Measurements from ENCODE around the gene MCU. TPM values are rescaled to one million over a fixed set of nuclear protein-coding genes. Genes with fewer than 3 reads are reported as not detected.
A peak's percentile ranks its signal among the peaks of the same experiment; 100 is the strongest.

The MCU gene
- total and polyA plus RNA-seq, 9 donors = 81.9 to 135 (median 113) TPM

DNA sequence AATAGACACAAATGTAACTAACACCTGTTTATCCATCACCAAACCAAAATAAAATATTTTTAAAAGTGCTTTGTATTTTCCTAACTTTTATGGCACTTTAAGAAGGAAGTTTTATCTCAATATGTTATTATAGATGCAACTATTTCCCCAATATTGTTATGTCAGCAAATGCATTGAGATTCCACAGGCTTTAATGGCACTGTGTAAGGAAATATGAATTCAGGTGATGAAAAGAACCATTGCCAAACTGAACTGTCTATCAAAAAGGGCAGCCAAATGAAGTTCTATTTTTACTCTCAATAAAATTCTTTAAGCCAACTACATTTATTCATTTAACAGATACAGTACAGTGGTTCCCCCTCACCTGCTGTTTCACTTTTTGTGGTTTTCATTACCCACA, 134.4 kb downstream of the MCU start:
- DNase-seq = peak; percentile 43
- Histone ChIP-seq H3K36me3 (ENCODE audit: control insufficient read depth, insufficient read depth, low read length) (no peaks in the 10 kb centered on the region), H3K4me3 (ENCODE audit: low read length) (no peak overlapping the region), H3K27ac (ENCODE audit: low read length) (no peak overlapping the region), H3K9me3 (replicated peaks; ENCODE audit: control insufficient read depth, low read depth, low read length) (peaks cover 5% of the 10 kb centered on the region), H3K4me1 (ENCODE audit: control insufficient read depth, insufficient read depth, low read length) (peaks cover 3% of the 10 kb centered on the region), H3K27me3 (ENCODE audit: control insufficient read depth, insufficient read depth, low read length) (no peaks in the 10 kb centered on the region)

DNA sequence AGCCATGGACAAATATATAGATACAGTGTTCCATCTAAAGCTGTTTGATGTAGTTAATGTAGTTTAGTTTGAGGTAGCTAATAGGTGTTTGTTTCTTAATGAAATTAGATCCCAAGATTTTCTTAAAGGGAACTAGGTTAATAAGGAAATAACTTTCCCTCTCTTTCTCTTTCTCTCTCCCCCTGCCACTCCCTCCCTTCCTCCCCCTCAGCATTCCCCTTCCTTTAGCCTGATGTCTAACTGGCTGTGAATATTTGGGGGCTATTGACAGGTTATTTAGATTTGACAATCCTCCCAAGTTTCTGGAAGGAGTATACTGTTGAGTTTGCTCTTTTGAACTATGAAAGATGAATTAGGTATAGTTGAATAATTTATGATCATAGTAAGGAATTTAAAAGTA, 136.4 kb downstream of the MCU start:
- no peaks in the 10 kb centered on the region for H3K36me3 ChIP-seq (ENCODE audit: control insufficient read depth, insufficient read depth, low read length)
- no peaks in the 10 kb centered on the region for H3K9me3 ChIP-seq (replicated peaks; ENCODE audit: control insufficient read depth, low read depth, low read length)
- no peak overlapping the region for H3K27ac ChIP-seq (ENCODE audit: low read length)
- no peaks in the 10 kb centered on the region for H3K27me3 ChIP-seq (ENCODE audit: control insufficient read depth, insufficient read depth, low read length)
- no peak overlapping the region for H3K4me3 ChIP-seq (ENCODE audit: low read length)
- no peak for DNase-seq
- peaks cover 3% of the 10 kb centered on the region for H3K4me1 ChIP-seq (ENCODE audit: control insufficient read depth, insufficient read depth, low read length)

DNA sequence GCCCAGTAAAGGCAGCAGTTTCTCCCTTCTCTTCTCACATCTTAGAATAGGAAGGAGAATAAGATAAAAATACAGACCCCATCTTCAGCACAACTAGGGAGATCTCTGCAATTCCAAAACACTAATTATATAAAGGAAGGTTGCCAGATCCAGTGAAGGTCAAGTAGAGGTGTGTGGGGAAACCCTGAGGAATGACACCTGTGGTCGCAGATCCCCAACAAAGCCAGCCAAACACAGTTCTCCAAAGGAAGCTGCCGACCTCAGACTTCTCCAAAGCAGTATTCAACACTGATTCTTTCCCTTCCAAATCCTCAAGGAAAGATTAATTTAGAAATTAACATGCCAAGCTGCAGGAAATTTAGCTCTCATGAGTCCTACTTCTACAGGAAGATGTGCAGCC, 138.7 kb downstream of the MCU start:
- Histone ChIP-seq H3K36me3 (ENCODE audit: control insufficient read depth, insufficient read depth, low read length) (peaks cover 4% of the 10 kb centered on the region), H3K4me1 (ENCODE audit: control insufficient read depth, insufficient read depth, low read length) (peaks cover 3% of the 10 kb centered on the region), H3K27me3 (ENCODE audit: control insufficient read depth, insufficient read depth, low read length) (no peaks in the 10 kb centered on the region), H3K4me3 (ENCODE audit: low read length) (no peak overlapping the region), H3K27ac (ENCODE audit: low read length) (no peak overlapping the region), H3K9me3 (replicated peaks; ENCODE audit: control insufficient read depth, low read depth, low read length) (no peaks in the 10 kb centered on the region)
- DNase-seq = peak; percentile 25
- WGBS (ENCODE audit: insufficient coverage) = no CpG with 5 or more reads among the region's 2 CpGs

DNA sequence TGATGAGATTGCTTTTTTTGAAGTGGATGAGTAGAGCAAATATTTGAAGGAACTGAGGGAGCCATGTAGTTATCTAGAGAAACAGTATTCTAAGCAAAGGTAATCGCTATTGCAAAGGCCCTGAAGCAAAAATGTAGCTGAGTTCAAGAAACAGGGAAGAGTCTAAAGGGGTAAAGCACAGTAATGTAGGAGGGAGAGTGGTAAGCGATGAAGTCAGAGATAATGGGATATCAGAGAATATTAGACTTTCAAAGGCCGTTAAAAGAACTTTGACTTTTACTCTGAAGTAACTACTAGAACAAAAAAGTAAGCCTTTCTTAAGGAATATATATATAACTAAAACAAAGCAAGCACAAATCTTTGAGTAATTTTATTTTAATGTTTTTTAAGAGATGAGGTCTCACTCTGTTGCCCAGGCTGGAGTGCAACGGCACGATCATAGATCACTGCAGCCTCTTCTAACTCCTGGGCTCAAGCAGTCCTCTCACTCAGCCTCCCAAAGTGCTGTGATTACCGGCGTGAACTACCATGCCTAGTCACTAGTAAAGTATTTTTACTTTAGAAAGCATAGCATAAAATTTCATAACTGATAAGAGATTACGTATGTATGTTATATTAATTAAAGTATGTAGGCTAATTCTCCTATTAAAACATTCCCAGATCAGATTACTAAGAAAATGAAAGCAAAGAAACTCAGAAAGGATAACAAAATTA, 139.9 kb downstream of the MCU start:
- Histone ChIP-seq H3K27me3 (ENCODE audit: control insufficient read depth, insufficient read depth, low read length) (no peaks in the 10 kb centered on the region), H3K9me3 (replicated peaks; ENCODE audit: control insufficient read depth, low read depth, low read length) (no peaks in the 10 kb centered on the region), H3K36me3 (ENCODE audit: control insufficient read depth, insufficient read depth, low read length) (peaks cover 7% of the 10 kb centered on the region), H3K27ac (ENCODE audit: low read length) (no peak overlapping the region), H3K4me1 (ENCODE audit: control insufficient read depth, insufficient read depth, low read length) (peaks cover 3% of the 10 kb centered on the region), H3K4me3 (ENCODE audit: low read length) (no peak overlapping the region)
- no peak for DNase-seq
- 100% methylated on average over 1 of the region's 8 CpGs for WGBS (ENCODE audit: insufficient coverage)

DNA sequence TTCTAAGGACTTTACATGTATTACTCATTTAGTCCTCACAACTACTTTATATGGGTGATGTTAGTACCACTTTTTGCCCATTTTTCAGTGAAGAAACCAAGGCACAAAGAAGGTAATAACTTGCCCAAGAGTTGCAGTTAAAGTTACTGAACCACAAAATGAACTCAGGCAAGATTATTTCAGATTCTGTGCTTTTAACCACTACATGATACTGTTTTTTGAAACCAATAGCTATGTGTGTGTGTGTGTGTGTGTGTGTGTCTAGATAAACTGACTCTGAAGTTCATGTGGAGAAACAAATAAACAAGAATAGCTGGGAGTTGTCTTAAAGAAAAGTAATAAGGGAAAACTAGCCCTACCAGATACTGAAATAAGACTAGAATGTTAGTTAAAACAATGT, 140.8 kb downstream of the MCU start:
- H3K27ac ChIP-seq (ENCODE audit: low read length) = no peak overlapping the region
- H3K9me3 ChIP-seq (replicated peaks; ENCODE audit: control insufficient read depth, low read depth, low read length) = no peaks in the 10 kb centered on the region
- H3K36me3 ChIP-seq (ENCODE audit: control insufficient read depth, insufficient read depth, low read length) = peaks cover 7% of the 10 kb centered on the region
- H3K27me3 ChIP-seq (ENCODE audit: control insufficient read depth, insufficient read depth, low read length) = no peaks in the 10 kb centered on the region
- H3K4me1 ChIP-seq (ENCODE audit: control insufficient read depth, insufficient read depth, low read length) = peaks cover 3% of the 10 kb centered on the region
- no peak for DNase-seq
- H3K4me3 ChIP-seq (ENCODE audit: low read length) = no peak overlapping the region

DNA sequence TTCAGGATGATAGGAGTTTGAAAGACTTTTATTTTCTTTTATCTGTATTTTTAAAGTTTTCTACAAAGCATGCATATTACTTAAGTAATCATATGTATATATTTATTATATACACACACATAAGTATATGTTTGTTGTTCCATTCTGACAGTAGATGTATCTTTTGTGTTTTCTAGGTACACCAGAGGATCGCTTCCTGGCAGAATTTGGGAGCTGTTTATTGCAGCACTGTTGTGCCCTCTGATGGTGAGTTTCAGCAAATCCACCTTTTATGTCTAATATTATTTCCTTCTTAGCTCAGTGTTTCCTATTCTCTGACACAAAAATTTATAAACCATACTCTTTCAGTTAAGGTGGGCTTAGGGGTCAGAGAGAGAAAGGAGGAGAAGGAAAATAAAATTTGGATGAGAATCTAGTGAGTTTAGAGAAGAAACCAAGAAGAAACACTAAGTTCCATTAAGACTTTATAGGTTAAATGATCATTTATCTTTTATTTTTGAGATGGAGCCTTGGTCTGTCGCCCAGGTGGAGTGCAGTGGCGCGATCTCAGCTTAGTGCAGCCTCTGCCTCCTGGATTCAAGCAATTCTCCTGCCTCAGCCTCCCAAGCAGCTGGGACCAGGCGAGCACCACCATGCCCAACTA, 142.4 kb downstream of the MCU start:
- no CpG with 5 or more reads among the region's 5 CpGs for WGBS (ENCODE audit: insufficient coverage)
- no peak overlapping the region for H3K27ac ChIP-seq (ENCODE audit: low read length)
- H3K36me3 ChIP-seq (ENCODE audit: control insufficient read depth, insufficient read depth, low read length) = peaks cover 7% of the 10 kb centered on the region
- H3K9me3 ChIP-seq (replicated peaks; ENCODE audit: control insufficient read depth, low read depth, low read length) = no peaks in the 10 kb centered on the region
- H3K4me3 ChIP-seq (ENCODE audit: low read length) = no peak overlapping the region
- H3K27me3 ChIP-seq (ENCODE audit: control insufficient read depth, insufficient read depth, low read length) = no peaks in the 10 kb centered on the region
- DNase-seq = peak; percentile 88
- peaks cover 3% of the 10 kb centered on the region for H3K4me1 ChIP-seq (ENCODE audit: control insufficient read depth, insufficient read depth, low read length)

DNA sequence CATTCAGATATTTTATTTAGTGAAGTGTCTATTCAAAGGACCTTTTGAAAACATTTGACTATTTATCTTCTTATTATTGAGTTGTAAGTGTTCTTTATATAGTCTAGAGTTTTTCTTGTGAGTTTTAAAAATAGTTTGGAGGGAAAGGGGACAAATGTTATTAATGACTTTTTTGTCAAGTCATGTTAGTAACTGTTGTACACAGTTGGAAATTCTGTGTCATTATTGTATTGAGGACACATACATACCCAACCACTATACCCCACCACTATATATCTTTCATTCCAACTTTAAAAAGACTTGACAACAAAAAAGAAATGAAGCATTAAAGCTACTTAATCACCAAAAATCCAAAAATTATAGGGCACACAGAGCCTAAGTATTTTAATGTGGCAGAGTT, 148.4 kb downstream of the MCU start:
- H3K27ac ChIP-seq (ENCODE audit: low read length) = no peak overlapping the region
- no peak overlapping the region for H3K4me3 ChIP-seq (ENCODE audit: low read length)
- peaks cover 3% of the 10 kb centered on the region for H3K36me3 ChIP-seq (ENCODE audit: control insufficient read depth, insufficient read depth, low read length)
- H3K9me3 ChIP-seq (replicated peaks; ENCODE audit: control insufficient read depth, low read depth, low read length) = no peaks in the 10 kb centered on the region
- H3K27me3 ChIP-seq (ENCODE audit: control insufficient read depth, insufficient read depth, low read length) = no peaks in the 10 kb centered on the region
- DNase-seq = no peak
- H3K4me1 ChIP-seq (ENCODE audit: control insufficient read depth, insufficient read depth, low read length) = no peaks in the 10 kb centered on the region

DNA sequence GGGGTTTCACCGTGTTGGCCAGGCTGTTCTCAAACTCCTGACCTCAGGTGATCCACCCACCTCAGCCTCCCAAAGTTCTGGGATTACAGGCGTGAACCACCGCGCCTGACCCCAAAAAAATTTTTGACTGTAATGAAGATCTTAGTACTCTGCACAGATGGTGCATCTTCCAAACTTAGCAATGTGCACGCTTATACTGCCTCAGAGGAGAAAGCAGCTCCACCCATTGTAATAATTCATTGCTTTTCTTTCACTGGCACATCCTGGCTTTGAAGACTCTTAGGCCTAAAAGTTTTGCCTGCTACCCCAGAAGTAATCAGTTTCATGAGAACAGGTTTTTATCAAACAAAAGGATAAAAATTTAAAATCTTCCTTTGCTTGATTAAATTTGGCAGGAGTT, 149.5 kb downstream of the MCU start:
- H3K27me3 ChIP-seq (ENCODE audit: control insufficient read depth, insufficient read depth, low read length) = no peaks in the 10 kb centered on the region
- H3K4me3 ChIP-seq (ENCODE audit: low read length) = no peak overlapping the region
- WGBS (ENCODE audit: insufficient coverage) = 57% methylated on average over 1 of the region's 5 CpGs
- no peaks in the 10 kb centered on the region for H3K4me1 ChIP-seq (ENCODE audit: control insufficient read depth, insufficient read depth, low read length)
- no peak overlapping the region for H3K27ac ChIP-seq (ENCODE audit: low read length)
- DNase-seq = no peak
- H3K36me3 ChIP-seq (ENCODE audit: control insufficient read depth, insufficient read depth, low read length) = no peaks in the 10 kb centered on the region
- H3K9me3 ChIP-seq (replicated peaks; ENCODE audit: control insufficient read depth, low read depth, low read length) = no peaks in the 10 kb centered on the region

DNA sequence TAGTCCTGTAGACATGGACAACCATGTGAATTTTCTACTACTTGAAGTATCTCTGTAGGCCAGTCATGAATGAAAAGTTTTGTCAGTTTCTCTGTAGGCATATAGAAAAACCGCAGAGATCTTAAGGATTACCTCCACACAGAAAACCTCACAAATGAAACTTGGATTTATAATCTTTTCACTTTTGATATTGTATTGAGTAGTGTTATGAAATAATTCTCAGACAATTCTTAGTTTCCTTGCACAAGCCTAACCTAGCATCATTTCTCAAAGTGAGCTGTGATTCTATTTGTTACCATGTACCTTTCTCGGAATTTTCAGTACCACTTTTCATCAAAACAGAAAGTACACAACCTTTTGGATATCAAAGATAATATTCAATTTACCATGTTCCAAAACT, 150.2 kb downstream of the MCU start:
- H3K27me3 ChIP-seq (ENCODE audit: control insufficient read depth, insufficient read depth, low read length) = no peaks in the 10 kb centered on the region
- no peak for DNase-seq

DNA sequence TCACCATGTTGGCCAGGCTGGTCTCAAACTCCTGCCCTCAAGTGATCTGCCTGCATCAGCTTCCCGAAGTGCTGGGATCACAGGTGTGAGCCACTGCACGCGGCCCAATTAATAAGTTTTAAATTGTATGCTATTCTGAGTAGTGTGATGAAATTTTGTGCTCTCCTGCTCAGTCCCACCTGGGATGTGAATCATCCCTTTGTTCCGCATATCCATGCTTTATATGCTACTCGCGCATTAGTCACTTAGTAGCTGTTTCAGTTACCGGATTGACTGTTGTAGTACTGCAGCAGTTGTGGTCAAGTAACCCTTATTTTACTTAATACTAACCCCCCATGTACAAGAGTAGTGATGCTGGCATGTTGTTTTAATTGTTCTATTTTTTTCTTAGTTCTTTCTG, 154.3 kb downstream of the MCU start:
- no peaks in the 10 kb centered on the region for H3K27me3 ChIP-seq (ENCODE audit: control insufficient read depth, insufficient read depth, low read length)
- H3K4me3 ChIP-seq (ENCODE audit: low read length) = no peak overlapping the region
- peaks cover 1% of the 10 kb centered on the region for H3K9me3 ChIP-seq (replicated peaks; ENCODE audit: control insufficient read depth, low read depth, low read length)
- DNase-seq = no peak
- no peaks in the 10 kb centered on the region for H3K4me1 ChIP-seq (ENCODE audit: control insufficient read depth, insufficient read depth, low read length)
- H3K36me3 ChIP-seq (ENCODE audit: control insufficient read depth, insufficient read depth, low read length) = peaks cover 7% of the 10 kb centered on the region
- 100% methylated on average over 1 of the region's 7 CpGs for WGBS (ENCODE audit: insufficient coverage)
- no peak overlapping the region for H3K27ac ChIP-seq (ENCODE audit: low read length)

More for the DNA sequence above, 150.2 kb downstream of the MCU start:
- H3K4me1 ChIP-seq (ENCODE audit: control insufficient read depth, insufficient read depth, low read length) = no peaks in the 10 kb centered on the region
- no peaks in the 10 kb centered on the region for H3K9me3 ChIP-seq (replicated peaks; ENCODE audit: control insufficient read depth, low read depth, low read length)
- peaks cover under 1% of the 10 kb centered on the region for H3K36me3 ChIP-seq (ENCODE audit: control insufficient read depth, insufficient read depth, low read length)
- H3K27ac ChIP-seq (ENCODE audit: low read length) = no peak overlapping the region
- WGBS (ENCODE audit: insufficient coverage) = no CpG with 5 or more reads among the region's 2 CpGs
- H3K4me3 ChIP-seq (ENCODE audit: low read length) = no peak overlapping the region

DNA sequence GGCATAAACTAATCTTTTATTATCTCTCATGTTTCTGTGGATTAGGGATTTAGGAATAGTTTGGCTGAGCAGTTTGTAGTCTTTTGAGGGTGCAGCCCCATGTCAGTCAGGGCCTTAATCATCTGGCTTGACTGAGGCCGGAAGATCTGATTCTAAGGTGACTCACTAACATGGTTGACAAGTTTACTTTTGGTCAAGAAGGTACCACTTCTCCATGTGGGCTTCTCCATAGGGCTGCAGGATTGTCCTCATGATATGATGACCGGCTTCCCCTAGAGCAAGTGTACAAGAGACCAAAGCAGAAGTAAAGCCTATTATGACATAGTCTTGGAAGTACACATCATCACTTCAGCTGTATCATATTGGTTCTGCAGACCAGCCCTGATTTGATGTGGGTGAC, 155.7 kb downstream of the MCU start:
- 100% methylated on average over 1 of the region's 2 CpGs for WGBS (ENCODE audit: insufficient coverage)
- no peaks in the 10 kb centered on the region for H3K27me3 ChIP-seq (ENCODE audit: control insufficient read depth, insufficient read depth, low read length)
- H3K36me3 ChIP-seq (ENCODE audit: control insufficient read depth, insufficient read depth, low read length) = peaks cover 7% of the 10 kb centered on the region
- H3K4me1 ChIP-seq (ENCODE audit: control insufficient read depth, insufficient read depth, low read length) = no peaks in the 10 kb centered on the region
- no peak overlapping the region for H3K27ac ChIP-seq (ENCODE audit: low read length)
- no peak overlapping the region for H3K4me3 ChIP-seq (ENCODE audit: low read length)
- no peak for DNase-seq
- H3K9me3 ChIP-seq (replicated peaks; ENCODE audit: control insufficient read depth, low read depth, low read length) = peaks cover 7% of the 10 kb centered on the region
